HFFc6 (cell line): ENCODE results near the gene PIK3AP1. TPM values are rescaled to one million over a fixed set of nuclear protein-coding genes. Genes with fewer than 3 reads are reported as not detected.
"Not testable (repeated sequence)": the region's sequence is repeated elsewhere in the genome, so short reads cannot be mapped to it uniquely, and the experiment has no call there.

Experiments used
- DNase-seq: peaks from one replicate; pipeline ENCODE4 v3.0.0-alpha.2; 2018
- H3K27ac Mint-ChIP-seq: 2 replicates; pipeline ENCODE4 v1.8.0; 2020; ENCODE audit warnings: mild to moderate bottlenecking, mixed read lengths
- H3K27me3 Mint-ChIP-seq: 2 replicates; pipeline ENCODE4 v1.8.0; 2021; ENCODE audit warnings: mild to moderate bottlenecking, moderate library complexity, mixed read lengths; ENCODE audit not compliant: insufficient read depth
- H3K36me3 Mint-ChIP-seq: 2 replicates; pipeline ENCODE4 v1.8.0; 2021; ENCODE audit warnings: low read depth, mixed read lengths
- H3K4me1 Mint-ChIP-seq: 2 replicates; pipeline ENCODE4 v1.8.0; 2020; ENCODE audit warnings: low read depth, mixed read lengths
- H3K4me3 Mint-ChIP-seq: 2 replicates; pipeline ENCODE4 v1.8.0; 2020; ENCODE audit warnings: mild to moderate bottlenecking, moderate library complexity, mixed read lengths
- H3K9me3 Mint-ChIP-seq: 2 replicates; pipeline ENCODE4 v1.8.0; 2020; ENCODE audit warnings: mild to moderate bottlenecking, mixed read lengths
- CTCF ChIP-seq: fragments of 200-600 bp; sonication (generic); IDR thresholded peaks from 2 replicates; pipeline ENCODE4 v1.5.0; 2021; ENCODE audit warnings: antibody characterized with exemption, mild to moderate bottlenecking
- total RNA-seq, 6 experiments: library from RNA; stranded (reverse); fragmentation: NEBNext Ultra II Directional; extraction: Animal tissue kit (Norgen Biotek cat#: 25700); gene quantifications; 2 replicates in 1 of 6; 3 replicates in 5 of 6; pipeline ENCODE4 v1.2.3, GENCODE V29; 2021

The PIK3AP1 gene
- total RNA-seq, 6 experiments from 2014 or later: 0.05 TPM; not detected in 3

GRCh38 chr10:96703358-96703757 is 17.0 kb downstream of the PIK3AP1 start:
- Mint-ChIP-seq H3K4me3 (no peak overlapping the region), H3K4me1 (no peaks in the 10 kb centered on the region), H3K36me3 (no peaks in the 10 kb centered on the region), H3K27ac (no peak overlapping the region), H3K27me3 (peaks cover 21% of the 10 kb centered on the region), H3K9me3 (no peaks in the 10 kb centered on the region)
- no peak for DNase-seq
- TF ChIP-seq CTCF: no peak

- peaks cover 21% of the 10 kb centered on the region for H3K27me3 Mint-ChIP-seq
- no peak overlapping the region for H3K27ac Mint-ChIP-seq
- H3K9me3 Mint-ChIP-seq: no peaks in the 10 kb centered on the region
- no peak for DNase-seq
- H3K36me3 Mint-ChIP-seq: no peaks in the 10 kb centered on the region
- TF ChIP-seq CTCF: no peak
- no peak overlapping the region for H3K4me3 Mint-ChIP-seq
- H3K4me1 Mint-ChIP-seq: no peaks in the 10 kb centered on the region
These were observed 19.0 kb downstream of the PIK3AP1 start for GRCh38 chr10:96701265-96701664.

GRCh38 chr10:96700374-96701099 is 19.8 kb downstream of the PIK3AP1 start:
- H3K27ac Mint-ChIP-seq: no peak overlapping the region
- peaks cover 23% of the 10 kb centered on the region for H3K27me3 Mint-ChIP-seq
- DNase-seq: no peak
- no peak for TF ChIP-seq CTCF
- H3K36me3 Mint-ChIP-seq: no peaks in the 10 kb centered on the region
- no peaks in the 10 kb centered on the region for H3K9me3 Mint-ChIP-seq
- no peaks in the 10 kb centered on the region for H3K4me1 Mint-ChIP-seq
- H3K4me3 Mint-ChIP-seq: no peak overlapping the region

- no peak overlapping the region for H3K4me3 Mint-ChIP-seq
- H3K4me1 Mint-ChIP-seq: peaks cover 4% of the 10 kb centered on the region; the same call in 1 of the 2 replicates
- TF ChIP-seq CTCF: no peak
- H3K36me3 Mint-ChIP-seq: no peaks in the 10 kb centered on the region
- H3K9me3 Mint-ChIP-seq: no peaks in the 10 kb centered on the region
- DNase-seq: no peak
- H3K27me3 Mint-ChIP-seq: peaks cover 24% of the 10 kb centered on the region
- no peak overlapping the region for H3K27ac Mint-ChIP-seq
These were observed 20.7 kb downstream of the PIK3AP1 start for GRCh38 chr10:96699613-96700012.

- DNase-seq, H3K36me3 Mint-ChIP-seq, H3K4me1 Mint-ChIP-seq: not testable (repeated sequence)
These were observed 22.0 kb downstream of the PIK3AP1 start for GRCh38 chr10:96698305-96698704.

GRCh38 chr10:96697438-96697837 is 22.9 kb downstream of the PIK3AP1 start:
- Mint-ChIP-seq H3K27me3 (peaks cover 25% of the 10 kb centered on the region), H3K4me1 (peaks cover 4% of the 10 kb centered on the region; the same call in 1 of the 2 replicates), H3K4me3 (no peak overlapping the region), H3K9me3 (no peaks in the 10 kb centered on the region), H3K27ac (no peak overlapping the region), H3K36me3 (no peaks in the 10 kb centered on the region)
- TF ChIP-seq CTCF: no peak
- no peak for DNase-seq

More at GRCh38 chr10:96698305-96698704, 22.0 kb downstream of the PIK3AP1 start:
- peaks cover 24% of the 10 kb centered on the region for H3K27me3 Mint-ChIP-seq
- not testable (repeated sequence) for H3K4me3 Mint-ChIP-seq, H3K27ac Mint-ChIP-seq, H3K9me3 Mint-ChIP-seq
